Measurements from ENCODE around the gene TRIM46.

DNA sequence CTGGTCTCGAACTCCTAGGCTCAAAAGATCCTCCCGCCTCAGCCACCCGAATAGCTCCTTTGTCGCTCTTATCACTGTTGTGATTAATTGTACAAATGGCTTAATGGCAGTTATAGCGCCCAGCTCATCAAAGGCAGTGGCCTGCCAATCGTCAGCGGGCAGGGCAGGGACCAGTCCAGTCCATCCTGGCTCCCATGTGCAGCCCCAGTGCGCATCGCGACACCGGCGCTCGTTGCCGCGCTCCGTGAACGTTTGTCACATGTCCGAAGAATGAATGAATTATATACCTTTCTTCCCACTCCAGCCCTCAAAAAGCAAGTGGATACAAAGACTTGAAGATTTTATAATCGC lies 53.2 kb downstream of the TRIM46 start:
- TF ChIP-seq TAF1 (IDR thresholded peaks at IDR 0.05; ENCODE audit: low read depth, low read length) (no peak; the same call in 1 of the 2 replicates), POLR2A (IDR thresholded peaks at IDR 0.05; ENCODE audit: low read depth, low read length) (no peak), POU2F2 (IDR thresholded peaks at IDR 0.05; ENCODE audit: low read depth, low read length) (no peak)

Data from GM12891 (cell line).